Urinary bladder (tissue), 4 donors: ENCODE measurements around the gene INPP5A. TPM values are rescaled to one million over a fixed set of nuclear protein-coding genes. Genes with fewer than 3 reads are reported as not detected.
A peak's percentile ranks its signal among the peaks of the same experiment; 100 is the strongest.
"Not testable (repeated sequence)": the region's sequence is repeated elsewhere in the genome, so short reads cannot be mapped to it uniquely, and the experiment has no call there.

Experiments used
- DNase-seq: peaks from one replicate; pipeline ENCODE4 v3.0.0-alpha.2; 2015; ENCODE audit errors: extremely low spot score
- H3K27ac ChIP-seq: one replicate; pipeline ENCODE4 v1.5.1; 2013; ENCODE audit warnings: low read depth, mild to moderate bottlenecking, moderate library complexity
- H3K36me3 ChIP-seq: one replicate; pipeline ENCODE4 v1.6.1; 2013; ENCODE audit warnings: mild to moderate bottlenecking, moderate library complexity; ENCODE audit not compliant: insufficient read depth
- H3K4me1 ChIP-seq: one replicate; pipeline ENCODE4 v1.6.1; 2013; ENCODE audit warnings: mild to moderate bottlenecking, moderate library complexity; ENCODE audit not compliant: insufficient read depth
- H3K4me3 ChIP-seq: one replicate; pipeline ENCODE4 v1.5.1; 2013; ENCODE audit warnings: low read depth, low read length
- WGBS: extraction: QIAGEN DNeasy Blood & Tissue Kit; methylation state at CpG from one replicate; pipeline ENCODE4 v1.1.7; 2013; 5-methylcytosine and 5-hydroxymethylcytosine counted together
- polyA plus RNA-seq: library from polyadenylated mRNA; stranded (reverse); fragments of 200-250 nt; gene quantifications from one replicate; pipeline ENCODE4 v1.2.3, GENCODE V29; 2013
- total RNA-seq: library from RNA; depleted of rRNA; stranded (reverse); fragments of >200 nt; gene quantifications from one replicate; pipeline ENCODE4 v1.2.3, GENCODE V29; 2014
- donor health status: healthy with polysubstance abuse.
- donor health status: healthy.

The INPP5A gene
- total and polyA plus RNA-seq, 2 donors: 61.0 to 66.2 TPM

- H3K4me3 ChIP-seq: no peak overlapping the region
These were observed 129.2 kb downstream of the INPP5A start for GRCh38 chr10:132666705-132667341.

DNA sequence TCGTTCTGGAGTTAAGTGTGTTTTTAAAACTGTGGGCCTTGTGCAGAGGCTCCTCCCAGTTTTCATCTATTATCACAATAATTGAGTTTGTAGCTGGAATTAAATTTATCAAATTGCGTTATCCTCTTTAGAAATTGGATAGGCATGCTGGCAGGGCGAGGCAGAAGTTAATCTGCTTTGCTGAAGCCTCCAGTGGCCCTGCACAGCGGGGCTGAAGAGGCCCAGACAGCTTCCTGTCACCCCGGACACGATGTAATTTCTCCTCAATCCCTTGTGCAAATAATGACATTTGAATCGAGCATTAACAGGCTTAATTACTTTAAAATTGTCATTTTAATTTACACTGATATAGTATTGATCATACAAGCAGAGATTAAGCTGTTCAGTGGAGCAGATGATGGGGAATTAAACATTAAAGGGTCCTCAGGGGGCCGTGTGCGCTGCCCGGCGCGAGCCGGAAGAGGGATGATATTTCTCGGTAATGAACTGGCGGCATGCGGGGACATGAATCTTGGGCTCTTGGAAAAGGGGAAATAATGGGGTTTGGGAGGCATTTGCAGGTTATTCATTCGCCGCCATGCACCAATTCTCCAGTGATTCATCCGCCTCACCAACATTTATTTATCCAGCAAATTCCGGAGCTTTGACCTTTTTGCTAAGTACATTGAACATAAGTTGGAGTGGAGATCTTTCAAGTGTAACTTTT, 129.9 kb downstream of the INPP5A start:
- 87% methylated on average over 20 of the region's 20 CpGs for WGBS
- H3K27ac ChIP-seq: no peak overlapping the region
- peaks cover 1% of the 10 kb centered on the region for H3K4me1 ChIP-seq

More at GRCh38 chr10:132666705-132667341, 129.2 kb downstream of the INPP5A start:
- 78% methylated on average over 12 of the region's 12 CpGs for WGBS
- DNase-seq: peak; percentile 28
- Histone ChIP-seq H3K4me1 (peaks cover 1% of the 10 kb centered on the region), H3K36me3 (no peaks in the 10 kb centered on the region), H3K27ac (no peak overlapping the region)

DNA sequence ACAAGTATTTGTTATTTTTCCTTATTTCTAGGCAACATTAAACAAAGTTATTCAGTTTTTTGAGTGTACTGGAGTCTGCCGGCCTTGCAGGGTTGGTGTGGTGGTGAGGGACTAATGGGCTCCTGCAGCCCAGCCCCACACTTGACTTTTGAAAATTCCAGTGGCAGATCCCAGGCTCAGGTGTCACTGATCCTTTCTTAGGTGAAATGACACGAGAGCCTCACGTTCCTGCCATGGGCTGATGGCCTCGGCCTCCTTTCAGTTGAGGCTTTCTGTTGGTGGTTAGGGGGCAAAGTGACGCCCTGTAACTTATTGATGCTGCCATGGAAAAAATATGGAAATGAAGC, 130.4 kb downstream of the INPP5A start:
- Histone ChIP-seq H3K4me1 (peaks cover 1% of the 10 kb centered on the region), H3K4me3 (no peak overlapping the region), H3K27ac (no peak overlapping the region), H3K36me3 (no peaks in the 10 kb centered on the region)
- WGBS: 85% methylated on average over 5 of the region's 5 CpGs
- no peak for DNase-seq

More for the DNA sequence above, 129.9 kb downstream of the INPP5A start:
- DNase-seq: no peak
- no peak overlapping the region for H3K4me3 ChIP-seq
- H3K36me3 ChIP-seq: no peaks in the 10 kb centered on the region

DNA sequence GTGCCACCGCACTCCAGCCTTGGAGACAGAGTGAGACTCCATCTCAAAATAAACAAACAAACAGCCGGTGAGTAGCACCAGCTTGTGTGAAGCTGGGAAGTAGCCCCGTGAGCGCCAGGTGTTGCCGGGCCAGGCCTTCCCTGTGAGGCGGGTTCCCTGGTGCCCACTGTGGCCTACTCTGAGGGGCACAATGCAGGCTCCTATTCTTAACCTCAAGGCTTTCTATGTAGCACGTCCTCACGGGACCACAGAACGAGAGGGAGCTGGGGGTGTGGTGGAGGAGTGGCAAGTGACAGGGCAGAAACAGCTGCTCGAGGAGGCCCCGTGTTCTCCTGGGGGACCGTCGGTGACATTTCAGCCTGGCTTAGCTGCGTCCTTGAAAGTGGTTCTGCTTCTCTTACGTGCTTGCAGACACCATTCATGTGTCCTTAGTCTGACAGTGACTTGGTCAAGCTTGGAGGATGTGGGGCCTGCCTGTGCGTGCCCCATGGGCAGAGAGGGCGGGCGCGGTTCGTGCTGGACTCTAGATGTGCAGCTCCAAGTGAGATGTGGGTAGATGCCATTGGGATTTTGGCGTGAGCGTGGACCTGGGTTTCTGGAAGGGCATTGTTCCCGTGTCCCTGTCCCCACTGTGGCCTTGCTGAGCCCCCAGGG, 131.7 kb downstream of the INPP5A start:
- 91% methylated on average over 23 of the region's 23 CpGs for WGBS
- Histone ChIP-seq H3K27ac (no peak overlapping the region), H3K36me3 (no peaks in the 10 kb centered on the region), H3K4me3 (no peak overlapping the region), H3K4me1 (peaks cover 1% of the 10 kb centered on the region)
- no peak for DNase-seq

DNA sequence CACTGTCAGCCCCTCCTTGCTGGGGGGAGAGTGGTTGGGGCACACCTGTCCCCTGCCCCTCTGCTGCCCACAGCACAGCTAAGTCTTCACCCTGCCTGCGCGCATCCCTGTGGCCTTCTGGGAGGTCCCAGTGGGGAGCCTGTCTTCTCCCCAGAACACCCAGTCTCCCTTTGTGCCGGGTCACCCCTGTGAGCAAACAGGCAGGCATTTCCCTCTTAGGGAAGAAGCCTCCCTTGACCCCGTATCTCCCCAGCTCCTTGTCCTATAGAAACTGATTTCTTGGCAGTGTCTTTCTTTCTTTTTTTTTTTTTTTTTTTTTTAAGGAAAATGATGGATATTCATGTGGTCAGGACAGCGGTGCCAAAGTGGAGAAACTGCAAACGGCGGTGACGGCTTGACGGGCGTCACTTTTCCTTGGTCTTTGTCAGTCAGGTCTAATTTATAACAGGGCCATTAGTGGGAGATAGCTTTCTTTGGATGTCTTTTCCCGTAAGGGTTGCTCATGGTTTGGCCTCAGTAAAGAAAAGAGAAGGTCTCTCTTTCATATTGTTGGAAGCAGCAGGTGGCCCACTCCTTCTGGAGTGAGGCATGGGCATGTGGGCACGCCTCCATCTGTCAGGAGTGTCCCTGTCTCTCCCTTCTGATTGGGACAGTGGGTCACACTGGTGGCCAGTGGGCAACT, 133.1 kb downstream of the INPP5A start:
- no peak for DNase-seq
- Histone ChIP-seq H3K27ac (no peak overlapping the region), H3K4me3 (no peak overlapping the region), H3K4me1 (peaks cover 1% of the 10 kb centered on the region), H3K36me3 (no peaks in the 10 kb centered on the region)
- 93% methylated on average over 12 of the region's 12 CpGs for WGBS

- Histone ChIP-seq H3K4me3 (no peak overlapping the region), H3K36me3 (no peaks in the 10 kb centered on the region), H3K4me1 (peaks cover 1% of the 10 kb centered on the region), H3K27ac (no peak overlapping the region)
- DNase-seq: no peak
- WGBS: 92% methylated on average over 25 of the region's 25 CpGs
These were observed 133.9 kb downstream of the INPP5A start for GRCh38 chr10:132671228-132672154.

GRCh38 chr10:132673746-132674145, 136.2 kb downstream of the INPP5A start:
- not testable (repeated sequence) for H3K36me3 ChIP-seq, H3K4me1 ChIP-seq, DNase-seq, H3K4me3 ChIP-seq, H3K27ac ChIP-seq
- 99% methylated on average over 4 of the region's 4 CpGs for WGBS

GRCh38 chr10:132674311-132674710, 136.7 kb downstream of the INPP5A start:
- Histone ChIP-seq H3K27ac (no peak overlapping the region), H3K4me1 (no peaks in the 10 kb centered on the region), H3K4me3 (no peak overlapping the region), H3K36me3 (no peaks in the 10 kb centered on the region)
- DNase-seq: no peak
- 91% methylated on average over 9 of the region's 9 CpGs for WGBS

GRCh38 chr10:132675031-132675740, 137.6 kb downstream of the INPP5A start:
- WGBS: 93% methylated on average over 23 of the region's 23 CpGs
- H3K4me1 ChIP-seq: no peaks in the 10 kb centered on the region
- no peaks in the 10 kb centered on the region for H3K36me3 ChIP-seq
- no peak overlapping the region for H3K4me3 ChIP-seq
- H3K27ac ChIP-seq: no peak overlapping the region
- DNase-seq: no peak

DNA sequence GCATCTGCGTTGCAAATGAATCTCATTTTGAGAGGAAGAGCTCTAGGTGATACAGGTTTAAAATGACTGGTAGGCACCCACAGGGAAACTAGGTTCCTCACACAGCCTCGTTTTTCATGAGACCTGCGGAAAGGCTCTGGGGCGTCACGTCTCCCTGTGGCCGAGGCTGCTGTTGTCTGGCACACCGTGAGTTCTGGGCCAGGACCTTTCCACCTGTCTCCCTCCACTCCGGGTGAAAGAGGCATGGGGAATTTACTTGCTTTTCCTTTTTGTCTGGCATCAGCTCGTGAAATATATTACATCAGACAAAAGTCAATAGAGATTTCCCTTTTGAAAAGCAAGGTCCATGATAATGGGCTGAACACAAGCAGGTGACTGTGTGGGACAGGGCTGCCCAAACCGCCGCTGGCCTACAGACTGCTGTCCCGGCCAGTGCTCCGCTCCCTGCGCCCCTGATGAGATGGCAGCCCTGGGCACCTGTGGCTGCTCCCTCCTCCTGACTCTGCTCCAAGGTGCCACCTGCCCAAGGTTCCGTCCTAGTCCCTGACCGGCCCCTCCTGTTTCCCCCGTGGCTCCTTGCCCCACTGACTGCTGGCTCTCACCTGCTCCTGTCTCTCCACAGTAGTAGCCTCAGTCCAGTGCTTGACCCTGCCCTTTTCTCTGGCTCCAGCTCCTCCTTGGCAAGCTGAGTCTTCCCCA, 138.8 kb downstream of the INPP5A start:
- 90% methylated on average over 17 of the region's 17 CpGs for WGBS
- Histone ChIP-seq H3K4me3 (no peak overlapping the region), H3K27ac (no peak overlapping the region), H3K36me3 (no peaks in the 10 kb centered on the region), H3K4me1 (no peaks in the 10 kb centered on the region)
- no peak for DNase-seq

DNA sequence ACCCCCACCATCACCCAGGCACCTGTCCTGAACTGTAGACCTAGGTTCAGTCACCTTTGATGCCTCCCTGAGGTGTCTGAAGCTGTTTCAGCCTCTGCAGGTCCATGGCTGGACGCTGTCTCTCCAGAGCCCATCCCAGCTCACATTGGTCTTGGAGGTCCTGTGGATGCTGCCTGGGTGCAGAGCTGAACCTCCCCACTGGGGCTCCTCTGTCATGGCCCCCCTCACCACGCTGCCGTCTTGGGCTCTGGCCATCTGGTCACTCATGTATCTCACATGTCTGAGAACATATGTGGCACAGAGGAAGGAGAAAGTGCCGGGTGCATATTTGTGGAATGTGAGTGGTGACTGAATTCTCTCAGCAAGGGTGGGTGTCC, 139.5 kb downstream of the INPP5A start:
- 94% methylated on average over 4 of the region's 4 CpGs for WGBS

More for the DNA sequence above, 139.5 kb downstream of the INPP5A start:
- no peaks in the 10 kb centered on the region for H3K36me3 ChIP-seq
- H3K4me3 ChIP-seq: no peak overlapping the region
- H3K27ac ChIP-seq: no peak overlapping the region
- H3K4me1 ChIP-seq: no peaks in the 10 kb centered on the region
- no peak for DNase-seq
